PFSK-1 (cell line): Measurements from ENCODE around the gene PSMC3IP.

Source experiments
- POLR2AphosphoS5 ChIP-seq: IDR thresholded peaks from 2 replicates; pipeline ENCODE4 v1.6.1; 2012; ENCODE audit warnings: low read depth, mild to moderate bottlenecking, control low read depth, low read length, moderate library complexity
- SIN3A ChIP-seq: IDR thresholded peaks from 2 replicates; pipeline ENCODE4 v1.6.1; 2012; ENCODE audit warnings: mild to moderate bottlenecking, low read length, moderate library complexity, borderline replicate concordance; ENCODE audit not compliant: insufficient read depth
- TF ChIP-seq, protein P1 (sequence below), 2 experiments: IDR thresholded peaks; 2 replicates each; pipeline versions ENCODE4 v1.6.1 to v1.8.0; 2011 to 2012; ENCODE audit warnings: low read depth in 2 of 2, low read length in 2 of 2, control low read depth in 1 of 2, inconsistent platforms in 1 of 2, mild to moderate bottlenecking in 1 of 2, moderate library complexity in 1 of 2; ENCODE audit not compliant: insufficient read depth in 1 of 2

DNA sequence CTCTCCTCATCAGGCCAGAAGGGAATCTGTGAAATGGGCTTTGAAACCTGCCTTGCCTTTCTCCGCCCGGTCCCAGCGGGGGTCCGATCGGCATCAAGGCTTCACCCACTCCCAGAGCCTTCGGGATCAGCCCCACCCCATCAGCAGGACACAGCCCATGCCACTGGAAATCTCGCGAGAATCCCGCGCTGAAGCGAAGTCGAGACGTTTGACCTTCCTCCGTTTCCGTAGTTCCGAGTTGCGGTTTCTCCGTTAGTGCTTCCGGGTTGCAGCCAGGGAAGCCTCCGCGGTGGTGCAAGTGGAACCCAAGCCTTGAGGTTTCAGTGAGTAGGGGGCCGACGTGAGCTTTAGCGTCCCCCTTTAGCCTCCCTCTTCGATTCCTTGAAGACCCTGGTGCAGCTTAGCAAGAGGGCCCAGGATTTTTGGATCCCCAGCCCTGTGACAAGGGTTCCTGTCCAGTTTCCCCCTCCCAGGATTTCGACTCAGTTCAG lies 15.6 kb downstream of the PSMC3IP start, which contains the start of gene COASY:
- TF ChIP-seq SIN3A = peak; percentile 99; the same call in 1 of the 2 replicates
- TF ChIP-seq, protein P1, sequence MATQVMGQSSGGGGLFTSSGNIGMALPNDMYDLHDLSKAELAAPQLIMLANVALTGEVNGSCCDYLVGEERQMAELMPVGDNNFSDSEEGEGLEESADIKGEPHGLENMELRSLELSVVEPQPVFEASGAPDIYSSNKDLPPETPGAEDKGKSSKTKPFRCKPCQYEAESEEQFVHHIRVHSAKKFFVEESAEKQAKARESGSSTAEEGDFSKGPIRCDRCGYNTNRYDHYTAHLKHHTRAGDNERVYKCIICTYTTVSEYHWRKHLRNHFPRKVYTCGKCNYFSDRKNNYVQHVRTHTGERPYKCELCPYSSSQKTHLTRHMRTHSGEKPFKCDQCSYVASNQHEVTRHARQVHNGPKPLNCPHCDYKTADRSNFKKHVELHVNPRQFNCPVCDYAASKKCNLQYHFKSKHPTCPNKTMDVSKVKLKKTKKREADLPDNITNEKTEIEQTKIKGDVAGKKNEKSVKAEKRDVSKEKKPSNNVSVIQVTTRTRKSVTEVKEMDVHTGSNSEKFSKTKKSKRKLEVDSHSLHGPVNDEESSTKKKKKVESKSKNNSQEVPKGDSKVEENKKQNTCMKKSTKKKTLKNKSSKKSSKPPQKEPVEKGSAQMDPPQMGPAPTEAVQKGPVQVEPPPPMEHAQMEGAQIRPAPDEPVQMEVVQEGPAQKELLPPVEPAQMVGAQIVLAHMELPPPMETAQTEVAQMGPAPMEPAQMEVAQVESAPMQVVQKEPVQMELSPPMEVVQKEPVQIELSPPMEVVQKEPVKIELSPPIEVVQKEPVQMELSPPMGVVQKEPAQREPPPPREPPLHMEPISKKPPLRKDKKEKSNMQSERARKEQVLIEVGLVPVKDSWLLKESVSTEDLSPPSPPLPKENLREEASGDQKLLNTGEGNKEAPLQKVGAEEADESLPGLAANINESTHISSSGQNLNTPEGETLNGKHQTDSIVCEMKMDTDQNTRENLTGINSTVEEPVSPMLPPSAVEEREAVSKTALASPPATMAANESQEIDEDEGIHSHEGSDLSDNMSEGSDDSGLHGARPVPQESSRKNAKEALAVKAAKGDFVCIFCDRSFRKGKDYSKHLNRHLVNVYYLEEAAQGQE (IDR thresholded peaks at IDR 0.05; ENCODE audit: insufficient read depth in 1 of 2, low read depth in 2 of 2, low read length in 2 of 2) = peak; percentile 30 to 58; a peak in 1 of 4 replicates
- peak; percentile 85 for TF ChIP-seq POLR2AphosphoS5
